Measurements from ENCODE around the gene KAT6B. TPM values are rescaled to one million over a fixed set of nuclear protein-coding genes. Genes with fewer than 3 reads are reported as not detected.

Gene KAT6B
- total RNA-seq, 5 donors from 2014 or later (not counting 1 experiment from before 2014, with no cell fraction given): 46.2 to 94.4 (median 52.4) TPM

DNA sequence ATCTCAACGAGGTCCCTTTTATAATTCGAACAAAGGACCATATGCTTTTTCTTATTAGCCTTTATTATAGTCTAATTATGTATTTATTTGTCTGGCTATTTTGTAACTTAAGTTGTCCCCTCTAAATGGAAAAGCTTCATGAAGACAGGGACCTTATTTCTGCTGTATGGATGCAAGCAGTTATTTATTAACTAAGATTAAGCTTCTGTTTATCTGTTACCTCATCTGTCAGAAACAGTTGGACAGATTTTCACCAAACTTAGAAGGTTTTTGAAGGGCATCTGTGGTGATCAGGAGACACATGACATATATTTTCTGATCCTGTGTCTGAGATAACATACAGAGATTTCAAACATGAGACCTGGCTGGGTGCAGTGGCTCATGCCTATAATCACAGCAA, 43.2 kb downstream of the KAT6B start:
- no peak overlapping the region for H3K27ac ChIP-seq (ENCODE audit: low read length)
- no peaks in the 10 kb centered on the region for H3K9me3 Mint-ChIP-seq
- peaks cover 3% of the 10 kb centered on the region for H3K36me3 Mint-ChIP-seq
- ChIA-PET CTCF (interaction anchor here in 1 of 2 donors (0.6 kb wide), 1 partner anchor 99 kb away, joined by 3 read pairs; no protein-coding TSS in a partner anchor), POLR2A (no interaction called here)
- no peaks in the 10 kb centered on the region for H3K9me3 ChIP-seq
- H3K4me3 ChIP-seq (ENCODE audit: control insufficient read depth in 1 of 2, extremely low read depth in 1 of 2, low read length in 1 of 2): no peak overlapping the region
- H3K4me3 Mint-ChIP-seq: no peak overlapping the region
- ATAC-seq (replicated peaks in 1 of 4) (no peak), DNase-seq (no peak)
- no peaks in the 10 kb centered on the region for H3K27me3 Mint-ChIP-seq
- H3K4me1 Mint-ChIP-seq: peaks cover 66 to 68% (median 67%) of the 10 kb centered on the region in 3 donors
- no peaks in the 10 kb centered on the region for H3K27me3 ChIP-seq (replicated peaks in 1 of 2; ENCODE audit: control insufficient read depth in 2 of 2, extremely low read depth in 1 of 2, insufficient read depth in 2 of 2, low read length in 1 of 2)
- no peaks in the 10 kb centered on the region for H3K36me3 ChIP-seq (ENCODE audit: control insufficient read depth in 2 of 2, extremely low read depth in 1 of 2, insufficient read depth in 1 of 2, low read length in 1 of 2)
- peak overlapping the region in 1 of 2 donors; percentile 5 for H3K27ac Mint-ChIP-seq
- no CpG with 5 or more reads among the region's 2 CpGs for WGBS (ENCODE audit: insufficient coverage)
- peaks cover 5 to 16% of the 10 kb centered on the region in 2 experiments for H3K4me1 ChIP-seq (ENCODE audit: control insufficient read depth in 1 of 2, extremely low read depth in 1 of 2, insufficient read depth in 2 of 2, low read length in 2 of 2)

DNA sequence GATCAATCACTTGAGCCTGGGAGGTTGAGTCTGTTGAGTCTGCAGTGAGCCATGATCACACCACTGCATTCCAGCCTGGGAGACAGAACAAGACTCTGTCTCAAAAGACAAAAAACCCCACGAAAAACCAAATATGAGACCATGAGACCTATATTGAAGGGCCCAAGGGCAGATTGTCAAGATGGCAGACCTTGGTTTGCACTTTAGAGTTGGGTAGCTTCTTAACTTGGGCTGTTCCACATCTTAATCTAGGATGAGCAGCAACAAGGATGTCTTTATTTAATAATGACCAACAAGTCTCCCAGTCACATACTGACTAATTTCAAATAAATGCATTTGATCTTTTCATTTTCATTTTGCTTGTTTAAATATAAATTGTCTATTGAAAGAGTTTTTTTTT, 43.8 kb downstream of the KAT6B start:
- Mint-ChIP-seq H3K4me3 (no peak overlapping the region), H3K27ac (peak overlapping the region in 1 of 2 donors; percentile 5), H3K27me3 (no peaks in the 10 kb centered on the region), H3K36me3 (peaks cover 3% of the 10 kb centered on the region), H3K9me3 (no peaks in the 10 kb centered on the region), H3K4me1 (peaks cover 68 to 71% (median 69%) of the 10 kb centered on the region in 3 donors)
- no CpG with 5 or more reads among the region's 1 CpG for WGBS (ENCODE audit: insufficient coverage)
- no peaks in the 10 kb centered on the region for H3K27me3 ChIP-seq (replicated peaks in 1 of 2; ENCODE audit: control insufficient read depth in 2 of 2, extremely low read depth in 1 of 2, insufficient read depth in 2 of 2, low read length in 1 of 2)
- H3K4me1 ChIP-seq (ENCODE audit: control insufficient read depth in 1 of 2, extremely low read depth in 1 of 2, insufficient read depth in 2 of 2, low read length in 2 of 2): peaks cover 5 to 16% of the 10 kb centered on the region in 2 experiments
- H3K36me3 ChIP-seq (ENCODE audit: control insufficient read depth in 2 of 2, extremely low read depth in 1 of 2, insufficient read depth in 1 of 2, low read length in 1 of 2): no peaks in the 10 kb centered on the region
- POLR2A ChIA-PET: no interaction called here
- H3K4me3 ChIP-seq (ENCODE audit: control insufficient read depth in 1 of 2, extremely low read depth in 1 of 2, low read length in 1 of 2): no peak overlapping the region
- no peak for DNase-seq
- H3K9me3 ChIP-seq: no peaks in the 10 kb centered on the region
- ATAC-seq (replicated peaks in 1 of 4): no peak
- no peak overlapping the region for H3K27ac ChIP-seq (ENCODE audit: low read length)
- CTCF ChIA-PET: interaction anchor here in 1 of 2 donors (0.6 kb wide), 1 partner anchor 98 kb away, joined by 3 read pairs; no protein-coding TSS in a partner anchor

DNA sequence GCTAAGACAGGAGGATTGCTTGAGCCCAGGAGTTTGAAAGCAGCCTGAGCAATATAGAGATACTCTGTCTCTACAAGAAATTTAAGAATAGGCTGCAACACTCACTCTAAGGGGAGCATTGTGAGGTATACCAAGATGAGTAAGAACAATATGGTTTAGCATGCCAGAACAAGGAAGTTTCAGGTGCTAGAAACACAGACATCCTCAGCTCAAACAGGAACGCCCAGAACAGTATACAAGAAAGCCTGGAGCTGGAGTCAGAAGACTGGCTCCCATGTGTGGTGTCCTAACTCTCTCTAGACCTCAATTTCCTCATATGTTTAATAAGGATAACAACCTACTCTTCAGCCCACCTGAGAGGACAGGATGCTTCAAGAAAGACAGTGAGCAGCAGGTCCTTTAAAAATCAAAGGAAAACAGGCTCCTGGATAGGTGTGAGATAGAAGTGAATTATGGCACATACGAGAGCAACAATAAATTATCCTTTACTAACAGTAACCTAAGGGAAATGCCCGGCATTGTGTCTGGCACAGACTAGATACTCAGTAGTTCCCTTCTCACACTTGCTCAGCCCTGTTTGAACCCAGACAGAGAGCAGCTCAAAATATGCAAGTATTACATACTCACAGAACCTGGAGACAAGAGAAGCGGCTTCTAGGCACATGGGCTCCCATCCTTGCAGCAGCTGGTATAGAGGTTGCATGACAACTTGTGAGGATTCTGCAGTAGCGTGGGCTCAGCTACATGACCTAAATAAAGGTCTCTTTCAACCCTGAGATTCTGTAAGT, 45.4 kb downstream of the KAT6B start:
- Histone ChIP-seq H3K27ac (ENCODE audit: low read length) (no peak overlapping the region), H3K9me3 (no peaks in the 10 kb centered on the region), H3K4me1 (ENCODE audit: control insufficient read depth in 1 of 2, extremely low read depth in 1 of 2, insufficient read depth in 2 of 2, low read length in 2 of 2) (peaks cover 5 to 16% of the 10 kb centered on the region in 2 experiments), H3K27me3 (replicated peaks in 1 of 2; ENCODE audit: control insufficient read depth in 2 of 2, extremely low read depth in 1 of 2, insufficient read depth in 2 of 2, low read length in 1 of 2) (no peaks in the 10 kb centered on the region), H3K4me3 (ENCODE audit: control insufficient read depth in 1 of 2, extremely low read depth in 1 of 2, low read length in 1 of 2) (no peak overlapping the region), H3K36me3 (ENCODE audit: control insufficient read depth in 2 of 2, extremely low read depth in 1 of 2, insufficient read depth in 1 of 2, low read length in 1 of 2) (no peaks in the 10 kb centered on the region)
- Mint-ChIP-seq H3K36me3 (peaks cover 3% of the 10 kb centered on the region), H3K4me1 (peaks cover 70 to 79% (median 71%) of the 10 kb centered on the region in 3 donors), H3K27me3 (no peaks in the 10 kb centered on the region), H3K27ac (peak overlapping the region; percentile 28 to 70), H3K4me3 (peak overlapping the region; percentile 2 to 46 (median 41)), H3K9me3 (no peaks in the 10 kb centered on the region)
- ChIA-PET CTCF (interaction anchor here in 1 of 2 donors (0.7 to 1.0 kb wide), 2 partner anchors 10 to 119 kb away, joined by 4 read pairs; no protein-coding TSS in a partner anchor), POLR2A (no interaction called here)
- ATAC-seq (replicated peaks in 1 of 4): peak in 2 of 4 experiments; percentile 66 to 73
- DNase-seq: no peak
- 50% methylated on average over 1 of the region's 5 CpGs for WGBS (ENCODE audit: insufficient coverage)

DNA sequence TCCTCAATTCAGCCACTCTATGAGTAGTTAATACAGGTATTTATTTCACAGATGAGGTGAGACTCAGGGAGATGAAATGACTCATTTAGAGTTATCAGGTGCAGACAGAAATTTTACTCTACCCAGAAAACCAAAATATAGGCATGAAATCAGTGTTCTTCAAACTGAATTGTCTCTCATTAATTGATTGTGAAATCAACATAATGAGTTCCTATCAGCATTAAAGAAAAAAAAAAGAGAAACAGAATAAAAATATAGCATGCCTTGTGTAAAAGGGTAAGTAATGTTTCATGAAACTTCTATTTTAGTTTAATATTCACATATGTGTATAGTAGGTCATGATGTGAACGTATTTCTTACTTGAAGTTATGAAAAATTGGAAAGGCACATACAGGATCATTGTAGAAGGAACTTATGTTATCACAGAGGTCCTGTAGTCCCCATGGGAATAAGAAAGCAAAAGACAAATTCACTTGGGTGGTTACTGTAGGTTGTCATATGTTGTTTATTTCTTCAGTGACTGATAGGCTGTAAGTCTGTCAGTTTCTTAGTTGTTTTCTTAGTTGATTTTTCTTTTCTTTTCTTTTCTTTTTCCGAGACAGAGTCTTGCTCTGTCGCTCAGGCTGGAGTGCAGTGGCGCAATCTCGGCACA, 47.5 kb downstream of the KAT6B start:
- H3K9me3 ChIP-seq: no peaks in the 10 kb centered on the region
- Mint-ChIP-seq H3K36me3 (peaks cover 3% of the 10 kb centered on the region), H3K4me3 (no peak overlapping the region), H3K27ac (no peak overlapping the region), H3K4me1 (peaks cover 63 to 81% (median 65%) of the 10 kb centered on the region in 3 donors), H3K9me3 (no peaks in the 10 kb centered on the region), H3K27me3 (no peaks in the 10 kb centered on the region)
- WGBS (ENCODE audit: insufficient coverage): no CpG with 5 or more reads among the region's 5 CpGs
- no peak for ATAC-seq (replicated peaks in 1 of 4)
- DNase-seq: no peak
- POLR2A ChIA-PET: no interaction called here
- CTCF ChIA-PET: no interaction called here
- no peaks in the 10 kb centered on the region for H3K27me3 ChIP-seq (replicated peaks in 1 of 2; ENCODE audit: control insufficient read depth in 2 of 2, extremely low read depth in 1 of 2, insufficient read depth in 2 of 2, low read length in 1 of 2)
- no peak overlapping the region for H3K27ac ChIP-seq (ENCODE audit: low read length)
- no peaks in the 10 kb centered on the region for H3K36me3 ChIP-seq (ENCODE audit: control insufficient read depth in 2 of 2, extremely low read depth in 1 of 2, insufficient read depth in 1 of 2, low read length in 1 of 2)
- no peak overlapping the region for H3K4me3 ChIP-seq (ENCODE audit: control insufficient read depth in 1 of 2, extremely low read depth in 1 of 2, low read length in 1 of 2)
- peaks cover 5 to 16% of the 10 kb centered on the region in 2 experiments for H3K4me1 ChIP-seq (ENCODE audit: control insufficient read depth in 1 of 2, extremely low read depth in 1 of 2, insufficient read depth in 2 of 2, low read length in 2 of 2)

DNA sequence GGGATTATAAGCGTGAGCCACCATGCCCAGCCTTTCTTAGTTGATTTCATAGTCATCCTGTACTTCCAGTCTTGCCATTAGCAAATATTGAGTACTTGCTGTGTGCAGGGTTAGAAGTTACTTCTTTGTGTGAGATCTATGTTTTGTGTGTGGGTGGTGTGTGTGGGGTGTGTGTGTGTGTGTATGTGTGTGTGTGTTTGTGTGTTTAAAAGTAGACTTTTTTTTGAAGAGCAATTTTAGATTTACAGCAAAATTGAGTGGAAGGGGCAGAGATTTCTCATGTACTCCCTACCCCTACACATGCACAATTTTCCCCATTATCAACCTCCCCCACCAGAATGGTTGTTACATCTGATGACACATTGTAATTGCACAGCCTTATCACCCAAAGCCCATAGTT, 48.2 kb downstream of the KAT6B start:
- ChIA-PET CTCF (no interaction called here), POLR2A (no interaction called here)
- H3K9me3 Mint-ChIP-seq: no peaks in the 10 kb centered on the region
- Histone ChIP-seq H3K27me3 (replicated peaks in 1 of 2; ENCODE audit: control insufficient read depth in 2 of 2, extremely low read depth in 1 of 2, insufficient read depth in 2 of 2, low read length in 1 of 2) (no peaks in the 10 kb centered on the region), H3K4me1 (ENCODE audit: control insufficient read depth in 1 of 2, extremely low read depth in 1 of 2, insufficient read depth in 2 of 2, low read length in 2 of 2) (peaks cover 5 to 16% of the 10 kb centered on the region in 2 experiments), H3K4me3 (ENCODE audit: control insufficient read depth in 1 of 2, extremely low read depth in 1 of 2, low read length in 1 of 2) (no peak overlapping the region), H3K27ac (ENCODE audit: low read length) (no peak overlapping the region), H3K9me3 (no peaks in the 10 kb centered on the region), H3K36me3 (ENCODE audit: control insufficient read depth in 2 of 2, extremely low read depth in 1 of 2, insufficient read depth in 1 of 2, low read length in 1 of 2) (no peaks in the 10 kb centered on the region)
- H3K4me3 Mint-ChIP-seq: no peak overlapping the region
- no peak overlapping the region for H3K27ac Mint-ChIP-seq
- peaks cover 3% of the 10 kb centered on the region for H3K36me3 Mint-ChIP-seq
- no peaks in the 10 kb centered on the region for H3K27me3 Mint-ChIP-seq
- DNase-seq: no peak
- ATAC-seq (replicated peaks in 1 of 4): no peak
- peaks cover 65 to 76% (median 71%) of the 10 kb centered on the region in 3 donors for H3K4me1 Mint-ChIP-seq
- no CpG with 5 or more reads among the region's 1 CpG for WGBS (ENCODE audit: insufficient coverage)

DNA sequence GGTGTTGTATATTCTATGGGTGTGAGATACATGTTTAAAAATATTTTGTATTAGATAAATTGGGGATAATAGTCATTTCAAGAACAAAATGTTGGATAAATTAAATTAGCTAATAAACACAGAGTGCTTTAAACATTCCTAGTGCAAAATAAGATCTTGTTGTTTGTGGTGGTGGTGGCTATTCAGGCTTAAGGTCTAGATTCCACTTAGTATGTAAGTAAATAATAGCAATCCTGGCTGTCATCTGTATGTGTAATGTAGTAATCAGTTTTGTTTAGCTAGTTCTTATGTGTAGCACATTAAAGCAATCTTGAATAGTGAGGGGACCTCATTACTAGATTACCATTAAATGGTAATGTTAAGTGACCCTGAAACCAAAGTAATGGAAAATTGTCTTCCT, 48.7 kb downstream of the KAT6B start:
- Histone ChIP-seq H3K27ac (ENCODE audit: low read length) (no peak overlapping the region), H3K9me3 (no peaks in the 10 kb centered on the region), H3K4me1 (ENCODE audit: control insufficient read depth in 1 of 2, extremely low read depth in 1 of 2, insufficient read depth in 2 of 2, low read length in 2 of 2) (peaks cover 5 to 16% of the 10 kb centered on the region in 2 experiments), H3K27me3 (replicated peaks in 1 of 2; ENCODE audit: control insufficient read depth in 2 of 2, extremely low read depth in 1 of 2, insufficient read depth in 2 of 2, low read length in 1 of 2) (no peaks in the 10 kb centered on the region), H3K4me3 (ENCODE audit: control insufficient read depth in 1 of 2, extremely low read depth in 1 of 2, low read length in 1 of 2) (no peak overlapping the region), H3K36me3 (ENCODE audit: control insufficient read depth in 2 of 2, extremely low read depth in 1 of 2, insufficient read depth in 1 of 2, low read length in 1 of 2) (no peaks in the 10 kb centered on the region)
- H3K27me3 Mint-ChIP-seq: no peaks in the 10 kb centered on the region
- no peak for ATAC-seq (replicated peaks in 1 of 4)
- no peak overlapping the region for H3K4me3 Mint-ChIP-seq
- ChIA-PET CTCF (interaction anchor here in 1 of 2 donors (0.7 kb wide), 1 partner anchor 239 kb away, joined by 6 read pairs; no protein-coding TSS in a partner anchor), POLR2A (no interaction called here)
- no peak for DNase-seq
- H3K27ac Mint-ChIP-seq: peak overlapping the region in 1 of 2 donors; percentile 11
- no peaks in the 10 kb centered on the region for H3K9me3 Mint-ChIP-seq
- H3K36me3 Mint-ChIP-seq: peaks cover 3% of the 10 kb centered on the region
- H3K4me1 Mint-ChIP-seq: peaks cover 62 to 72% (median 69%) of the 10 kb centered on the region in 3 donors

Data from T-cell (primary cell).